ENCODE results near the gene CNDP2. TPM values are rescaled to one million over a fixed set of nuclear protein-coding genes. Genes with fewer than 3 reads are reported as not detected.
A peak's percentile ranks its signal among the peaks of the same experiment; 100 is the strongest.

CNDP2 gene
- total RNA-seq (2014; rRNA removed) (50.0 and 57.6 TPM in 2 replicates), Bru-seq, nascent RNA (percentile 84 among the genes with signal in this experiment), BruChase-seq, experiment 1, labeled RNA remaining after a 6-hour chase (percentile 81 among the genes with signal in this experiment), BruChase-seq, experiment 2, labeled RNA remaining after a 2-hour chase (percentile 79 among the genes with signal in this experiment)
- long read RNA-seq, full-length matches to known transcripts = 139 of 205 reads
- long read RNA-seq, partial matches to known transcripts = 46 of 205 reads
- long read RNA-seq, other reads (novel, unspliced or antisense) = 20 of 205 reads

DNA sequence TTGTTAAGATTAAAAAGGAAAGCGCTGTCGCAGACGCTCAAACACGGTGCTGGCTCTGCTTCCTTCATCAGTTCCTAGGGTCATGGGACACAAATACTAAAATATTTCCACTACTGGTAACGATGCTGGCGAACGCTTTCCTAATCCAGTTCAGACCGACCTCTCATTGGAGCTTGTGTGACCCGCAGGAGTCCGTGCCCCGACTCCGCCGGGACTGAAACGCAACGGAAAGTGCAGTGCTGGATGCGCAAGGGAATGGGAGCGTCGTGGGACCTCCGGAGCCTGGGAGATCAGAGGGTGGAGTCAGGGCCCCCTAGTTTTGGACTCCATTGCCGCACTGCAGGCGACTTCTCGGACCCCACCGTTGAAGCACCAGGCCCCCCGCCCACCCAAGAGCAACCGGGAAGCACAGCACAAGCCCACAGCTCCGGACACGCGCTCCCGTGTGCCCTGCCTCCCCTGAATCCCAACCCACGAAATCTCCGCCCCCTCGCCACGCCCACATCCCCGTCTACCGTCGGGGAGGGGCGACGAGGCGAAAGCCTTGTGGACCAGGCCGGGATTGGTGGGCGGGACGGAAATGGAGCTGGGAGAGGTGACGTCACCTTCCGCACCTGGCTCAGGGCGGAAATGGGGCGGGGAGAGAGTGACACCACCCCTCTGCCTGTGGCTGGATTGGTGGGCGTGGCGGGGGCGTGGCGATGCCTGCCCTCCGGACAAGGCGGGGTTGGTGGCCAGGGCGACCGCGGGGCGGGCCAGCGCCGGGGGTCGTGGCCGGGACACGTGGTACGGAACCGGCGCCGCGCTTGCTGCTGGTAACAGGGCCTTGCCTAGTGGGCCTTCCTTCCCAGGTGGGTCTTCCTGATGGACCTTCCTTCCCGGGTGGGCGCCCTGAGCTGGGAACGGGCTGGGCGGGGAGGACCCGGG lies at the start of gene CNDP2:
Gene CNDP2, plus strand, starts transcription at position 783 of the 927 bp plus-strand sequence. CDS start 3,611 bp downstream, outside the sequence.
- TF ChIP-seq CTCF (conservative IDR thresholded peaks at IDR 0.05; ENCODE audit: low read depth, low read length) (no peak), EZH2 (IDR thresholded peaks at IDR 0.05; ENCODE audit: low read length, unreplicated experiment) (no peak), EZH2phosphoT487 (IDR thresholded peaks at IDR 0.05; ENCODE audit: borderline replicate concordance, low read length) (no peak)
- Histone ChIP-seq H3K9me3 (ENCODE audit: low read length) (no peaks in the 10 kb centered on the region), H3K36me3 (ENCODE audit: low read depth, low read length) (no peaks in the 10 kb centered on the region), H2AFZ (ENCODE audit: low read length) (peak within 1 kb of the TSS; percentile 89), H4K20me1 (ENCODE audit: low read length) (no peaks in the 10 kb centered on the region), H3K79me2 (ENCODE audit: low read length) (peaks cover 39% of the 10 kb centered on the region), H3K27me3 (ENCODE audit: low read length) (no peaks in the 10 kb centered on the region), H3K9me2 (replicated peaks; ENCODE audit: low read length) (no peaks in the 10 kb centered on the region), H3K4me3 (ENCODE audit: low read length) (peak within 1 kb of the TSS; percentile 78), H3K9ac (ENCODE audit: low read length) (peak within 1 kb of the TSS; percentile 96), H3F3A (ENCODE audit: low read length, unreplicated experiment) (no peaks in the 10 kb centered on the region), H3K4me1 (ENCODE audit: insufficient read depth, low read length) (peaks cover 34% of the 10 kb centered on the region), H3K4me2 (ENCODE audit: low read length) (peak within 1 kb of the TSS; percentile 95), H3K27ac (ENCODE audit: low read length) (peak within 1 kb of the TSS; percentile 62)
- POLR2A ChIA-PET (ENCODE audit: unreplicated experiment) = interaction anchor here (0.7 kb wide), 1 partner anchor 33 kb away, joined by 3 read pairs; no protein-coding TSS in a partner anchor
- DNase-seq = peak; percentile 99
- CTCF ChIA-PET = interaction anchor here (0.6 to 1.8 kb wide), 6 partner anchors 17 to 416 kb away, joined by 3 to 7 read pairs (median 5); no protein-coding TSS in a partner anchor
- intact Hi-C loops (cut with micrococcal nuclease) = loop anchor here (5.0 to 10.0 kb wide), 2 partner anchors 61 to 299 kb away; no protein-coding TSS in a partner anchor
- peak; percentile 72 for ATAC-seq
- TSS peak; percentile 88 for BruUV-seq (replicated peaks)

DNA sequence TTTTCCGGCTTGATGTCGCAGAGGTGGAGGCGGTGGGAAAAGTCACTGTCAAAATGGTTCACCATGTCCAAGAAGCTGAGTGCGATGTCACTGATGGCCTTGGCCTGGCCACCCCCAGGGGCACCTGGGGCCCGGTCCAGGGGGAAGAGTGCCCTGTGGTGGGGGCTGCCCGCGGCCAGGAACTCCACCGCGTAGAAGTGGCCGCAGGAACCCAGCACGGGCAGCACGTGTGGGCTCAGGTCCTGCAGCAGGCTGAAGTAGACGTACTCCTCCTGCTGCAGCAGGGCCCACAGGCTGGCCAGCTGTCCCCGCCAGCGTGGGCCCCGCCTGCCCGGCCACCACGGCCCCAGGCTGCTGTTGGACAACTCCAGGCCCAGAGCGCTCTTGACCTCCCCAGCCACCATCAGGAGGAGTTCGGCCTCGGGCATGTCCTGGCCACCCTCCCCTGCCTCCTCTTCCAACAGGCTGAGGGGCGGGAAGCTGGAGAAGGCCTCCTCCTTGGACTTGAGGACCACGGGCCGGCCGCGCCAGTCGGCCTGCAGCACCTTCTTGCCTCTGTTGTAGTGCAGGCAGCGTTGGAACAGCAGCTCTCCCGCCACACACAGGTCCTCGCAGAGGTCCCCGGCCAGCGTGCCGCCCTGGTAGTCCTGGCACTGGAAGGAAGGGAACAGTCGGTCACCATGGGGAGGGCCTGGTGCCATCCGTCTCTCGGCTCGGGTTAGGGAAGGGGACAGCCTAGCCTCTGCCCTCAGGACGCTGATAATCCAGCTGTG lies 49.3 kb upstream of the CNDP2 start:
- no peaks in the 10 kb centered on the region for H3F3A ChIP-seq (ENCODE audit: low read length, unreplicated experiment)
- no peak overlapping the region for H3K4me3 ChIP-seq (ENCODE audit: low read length)
- CTCF ChIA-PET = interaction anchor here (1.6 kb wide), 1 partner anchor 47 kb away, joined by 4 read pairs; no protein-coding TSS in a partner anchor
- no peaks in the 10 kb centered on the region for H3K9me3 ChIP-seq (ENCODE audit: low read length)
- no peak for DNase-seq
- no peaks in the 10 kb centered on the region for H4K20me1 ChIP-seq (ENCODE audit: low read length)
- intact Hi-C loops (cut with micrococcal nuclease) = no loop called here
- no peaks in the 10 kb centered on the region for H3K9me2 ChIP-seq (replicated peaks; ENCODE audit: low read length)
- ATAC-seq = no peak
- no peaks in the 10 kb centered on the region for H3K79me2 ChIP-seq (ENCODE audit: low read length)
- H2AFZ ChIP-seq (ENCODE audit: low read length) = no peak overlapping the region
- TF ChIP-seq EZH2phosphoT487 (IDR thresholded peaks at IDR 0.05; ENCODE audit: borderline replicate concordance, low read length) (no peak), EZH2 (IDR thresholded peaks at IDR 0.05; ENCODE audit: low read length, unreplicated experiment) (no peak), CTCF (conservative IDR thresholded peaks at IDR 0.05; ENCODE audit: low read depth, low read length) (no peak)
- POLR2A ChIA-PET (ENCODE audit: unreplicated experiment) = no interaction called here
- H3K9ac ChIP-seq (ENCODE audit: low read length) = no peak overlapping the region
- peaks cover 92% of the 10 kb centered on the region for H3K27me3 ChIP-seq (ENCODE audit: low read length)
- H3K36me3 ChIP-seq (ENCODE audit: low read depth, low read length) = no peaks in the 10 kb centered on the region
- no TSS peak for BruUV-seq (replicated peaks)
- H3K4me1 ChIP-seq (ENCODE audit: insufficient read depth, low read length) = no peaks in the 10 kb centered on the region
- H3K4me2 ChIP-seq (ENCODE audit: low read length) = no peak overlapping the region
- no peak overlapping the region for H3K27ac ChIP-seq (ENCODE audit: low read length)
